H1 (cell line): ENCODE results near the gene TMEM221. TPM values are rescaled to one million over a fixed set of nuclear protein-coding genes. Genes with fewer than 3 reads are reported as not detected.

ENCODE experiments used
- CTCF ChIA-PET: fragments of 300-600 bp; sonication (Branson Sonifier 250); formaldehyde crosslinking; loops from one replicate; lab custom pipeline; 2021; ENCODE audit not compliant: partially characterized antibody; lab: Charles Lee
- POLR2A ChIA-PET: fragments of 300-600 bp; sonication (Branson Sonifier 250); formaldehyde crosslinking; loops from one replicate; lab custom pipeline; 2021; ENCODE audit warnings: inconsistent platforms; ENCODE audit not compliant: partially characterized antibody; lab: Charles Lee
- DNase-seq, 2 experiments: peaks; one replicate each; pipeline versions ENCODE4 v3.0.0 to v3.0.0-alpha.2; 2010 to 2022; ENCODE audit warnings: low spot score in 2 of 2, low read depth in 1 of 2, mixed read lengths in 1 of 2
- FAIRE-seq: peaks from 2 replicates; lab custom pipeline; 2011; peaks lifted over from hg19 to GRCh38; lab: Jason Lieb, UNC
- H2AFZ ChIP-seq: 2 replicates; pipeline ENCODE4 v1.8.1; 2012; ENCODE audit warnings: low read length, inconsistent platforms
- H2AK5ac ChIP-seq: 2 replicates; pipeline ENCODE4 v1.6.1; 2013; ENCODE audit warnings: low read depth, low read length
- H2BK120ac ChIP-seq: replicated peaks from 2 replicates; pipeline ENCODE3; 2013; ENCODE audit warnings: low read depth, low read length, inconsistent platforms
- H2BK12ac ChIP-seq: 2 replicates; pipeline ENCODE4 v1.6.1; 2013; ENCODE audit warnings: low read depth, low read length
- H2BK15ac ChIP-seq: 2 replicates; pipeline ENCODE4 v1.6.1; 2013; ENCODE audit warnings: low read length
- H2BK20ac ChIP-seq: 2 replicates; pipeline ENCODE4 v1.6.1; 2013; ENCODE audit warnings: low read length
- H2BK5ac ChIP-seq: 2 replicates; pipeline ENCODE4 v1.6.1; 2013; ENCODE audit warnings: low read depth, low read length
- H3K14ac ChIP-seq: 2 replicates; pipeline ENCODE4 v1.6.1; 2013; ENCODE audit warnings: inconsistent platforms; ENCODE audit not compliant: insufficient read length
- H3K18ac ChIP-seq: 2 replicates; pipeline ENCODE4 v1.6.1; 2013; ENCODE audit warnings: low read length; ENCODE audit errors: extremely low read depth
- H3K23ac ChIP-seq: 2 replicates; pipeline ENCODE4 v1.6.1; 2013; ENCODE audit warnings: inconsistent platforms; ENCODE audit not compliant: insufficient read length
- H3K23me2 ChIP-seq: 2 replicates; pipeline ENCODE4 v1.6.1; 2013; ENCODE audit warnings: low read depth, low read length
- H3K27ac ChIP-seq: 2 replicates; pipeline ENCODE4 v1.6.1; 2011; ENCODE audit warnings: low read depth, low read length, inconsistent platforms
- H3K27me3 ChIP-seq, 4 experiments: replicated peaks in 1 of 4; 1 replicate in 1 of 4; 2 replicates in 3 of 4; pipeline versions ENCODE4 v1.6.1 to v1.8.1; 2011 to 2013; ENCODE audit warnings: low read length in 3 of 4, mild to moderate bottlenecking in 3 of 4, inconsistent platforms in 2 of 4, mixed read lengths in 2 of 4, moderate library complexity in 1 of 4; ENCODE audit not compliant: control insufficient read depth in 3 of 4, insufficient read depth in 3 of 4; ENCODE audit errors: extremely low read depth in 1 of 4
- H3K36me3 ChIP-seq, 4 experiments: 2 replicates each; pipeline versions ENCODE4 v1.6.1 to v1.8.1; 2011 to 2013; ENCODE audit warnings: mild to moderate bottlenecking in 4 of 4, low read length in 3 of 4, moderate library complexity in 2 of 4, control low read depth in 1 of 4, inconsistent platforms in 1 of 4; ENCODE audit not compliant: insufficient read depth in 4 of 4, control insufficient read depth in 2 of 4
- H3K4ac ChIP-seq: replicated peaks from 2 replicates; pipeline ENCODE3; 2013; ENCODE audit warnings: low read length, low read depth, mixed read lengths, inconsistent platforms; ENCODE audit not compliant: insufficient read length
- H3K4me1 ChIP-seq, 4 experiments: replicated peaks in 1 of 4; 1 replicate in 1 of 4; 2 replicates in 3 of 4; pipeline versions ENCODE4 v1.6.1 to v1.8.1; 2011 to 2013; ENCODE audit warnings: low read length in 3 of 4, inconsistent platforms in 2 of 4, mixed read lengths in 1 of 4; ENCODE audit not compliant: insufficient read depth in 4 of 4, control insufficient read depth in 3 of 4
- H3K4me2 ChIP-seq, 2 experiments: 2 replicates each; pipeline versions ENCODE4 v1.6.1 to v1.8.1; 2011 to 2013; ENCODE audit warnings: low read depth in 2 of 2, low read length in 2 of 2, control low read depth in 1 of 2, inconsistent platforms in 1 of 2, mild to moderate bottlenecking in 1 of 2; ENCODE audit not compliant: insufficient read depth in 1 of 2
- H3K4me3 ChIP-seq, 4 experiments: fragments of 200-600, 300-600 bp in 1 of 4; sonication (generic), shearing (Covaris generic), sonication (Bioruptor Twin) in 1 of 4; 2 replicates each; pipeline versions ENCODE4 v1.5.1 to v1.8.1; 2011 to 2016; ENCODE audit warnings: low read length in 4 of 4, low read depth in 3 of 4, control low read depth in 2 of 4, inconsistent platforms in 2 of 4, mild to moderate bottlenecking in 2 of 4, mixed read lengths in 1 of 4, moderate library complexity in 1 of 4; ENCODE audit not compliant: insufficient read depth in 2 of 4; ENCODE audit errors: extremely low read depth in 1 of 4
- H3K56ac ChIP-seq: replicated peaks from 2 replicates; pipeline ENCODE3; 2013; ENCODE audit warnings: low read depth, mild to moderate bottlenecking, mixed read lengths, low read length, inconsistent platforms; ENCODE audit not compliant: insufficient read length
- H3K79me1 ChIP-seq: 2 replicates; pipeline ENCODE4 v1.6.1; 2013; ENCODE audit warnings: low read depth, low read length, control low read depth
- H3K79me2 ChIP-seq, 2 experiments: 2 replicates each; pipeline versions ENCODE4 v1.6.1 to v1.8.1; 2012 to 2013; ENCODE audit warnings: low read length in 2 of 2, mild to moderate bottlenecking in 2 of 2, inconsistent platforms in 1 of 2; ENCODE audit not compliant: insufficient read depth in 2 of 2, control insufficient read depth in 1 of 2
- H3K9ac ChIP-seq, 4 experiments: replicated peaks in 1 of 4; 1 replicate in 1 of 4; 2 replicates in 3 of 4; pipeline versions ENCODE4 v1.6.1 to v1.8.1; 2011 to 2013; ENCODE audit warnings: low read depth in 3 of 4, low read length in 3 of 4, control low read depth in 2 of 4, mild to moderate bottlenecking in 2 of 4, moderate library complexity in 2 of 4, inconsistent platforms in 1 of 4; ENCODE audit errors: extremely low read depth in 1 of 4
- H3K9me3 ChIP-seq, 2 experiments: 2 replicates each; pipeline versions ENCODE4 v1.6.1 to v1.8.1; 2012 to 2013; ENCODE audit warnings: mild to moderate bottlenecking in 2 of 2, moderate library complexity in 2 of 2, control low read depth in 1 of 2, inconsistent platforms in 1 of 2, low read depth in 1 of 2, low read length in 1 of 2, mixed read lengths in 1 of 2; ENCODE audit not compliant: insufficient read depth in 2 of 2
- H4K20me1 ChIP-seq, 2 experiments: replicated peaks in 1 of 2; 2 replicates each; pipeline versions ENCODE3 to v1.8.1; 2011 to 2013; ENCODE audit warnings: inconsistent platforms in 2 of 2, low read length in 2 of 2, mild to moderate bottlenecking in 1 of 2; ENCODE audit not compliant: insufficient read depth in 2 of 2, control insufficient read depth in 1 of 2
- H4K5ac ChIP-seq: 2 replicates; pipeline ENCODE4 v1.6.1; 2013; ENCODE audit warnings: low read length, low read depth, mixed read lengths, inconsistent platforms; ENCODE audit not compliant: insufficient read length
- H4K8ac ChIP-seq: 2 replicates; pipeline ENCODE4 v1.8.0; 2013; ENCODE audit warnings: mild to moderate bottlenecking, moderate library complexity, low read length, inconsistent platforms; ENCODE audit not compliant: insufficient read depth; ENCODE audit errors: extremely low read depth
- H4K91ac ChIP-seq: replicated peaks from 2 replicates; pipeline ENCODE3; 2013; ENCODE audit warnings: low read length, mixed read lengths, inconsistent platforms; ENCODE audit not compliant: insufficient read length
- CBX8 ChIP-seq: fragments of 300-800, 300-1000 bp; sonication (generic); IDR thresholded peaks from 2 replicates; pipeline ENCODE4 v1.7.1; 2016; ENCODE audit warnings: low read depth, low read length, borderline replicate concordance
- CHD1 ChIP-seq: IDR thresholded peaks from 2 replicates; pipeline ENCODE4 v1.6.1; 2012; ENCODE audit warnings: low read depth, low read length, improper control_type of control experiment
- E2F6 ChIP-seq: IDR thresholded peaks from 2 replicates; pipeline ENCODE4 v1.6.1; 2012; ENCODE audit warnings: inconsistent platforms
- HDAC6 ChIP-seq: IDR thresholded peaks from one replicate; pipeline ENCODE4 v1.7.1; 2012; ENCODE audit warnings: low read depth, mild to moderate bottlenecking, inconsistent platforms, low read length, moderate library complexity
- POU5F1 ChIP-seq: IDR thresholded peaks from 2 replicates; pipeline ENCODE4 v1.6.1; 2011; ENCODE audit warnings: low read depth, mild to moderate bottlenecking, low read length, moderate library complexity
- SP4 ChIP-seq: IDR thresholded peaks from 2 replicates; pipeline ENCODE4 v1.6.1; 2012; ENCODE audit warnings: low read length, inconsistent platforms
- SRF ChIP-seq: IDR thresholded peaks from 2 replicates; pipeline ENCODE4 v1.6.1; 2011; ENCODE audit warnings: mild to moderate bottlenecking, low read depth, low read length, moderate library complexity
- TCF12 ChIP-seq: IDR thresholded peaks from 2 replicates; pipeline ENCODE4 v1.6.1; 2011; ENCODE audit warnings: low read depth, mild to moderate bottlenecking, low read length
- TEAD4 ChIP-seq: IDR thresholded peaks from 2 replicates; pipeline ENCODE4 v1.6.1; 2012; ENCODE audit warnings: low read depth, low read length, inconsistent platforms, mixed read lengths
- USF2 ChIP-seq: IDR thresholded peaks from 2 replicates; pipeline ENCODE4 v1.6.1; 2011; ENCODE audit warnings: low read length, improper control_type of control experiment
- WGBS, 2 experiments: shearing (Covaris generic) in 1 of 2; methylation state at CpG; one replicate each; pipeline versions ENCODE4 v1.1.6 to v1.1.7; 2013 to 2015; ENCODE audit warnings: low lambda C conversion rate in 2 of 2, mixed read lengths in 2 of 2, inconsistent platforms in 1 of 2, low coverage in 1 of 2, missing lambda C conversion rate in 1 of 2; ENCODE audit not compliant: insufficient replicate concordance in 2 of 2, insufficient coverage in 1 of 2, insufficient read length in 1 of 2; ENCODE audit errors: extremely low coverage in 1 of 2, missing lambda C conversion rate in 1 of 2; 5-methylcytosine and 5-hydroxymethylcytosine counted together
- polyA plus RNA-seq, 7 experiments: library from polyadenylated mRNA; depleted of rRNA in 3 of 7; stranded (reverse) in 5 of 7; unstranded in 2 of 7; fragments of >200 nt in 5 of 7; fragments of 200-250 nt in 2 of 7; gene quantifications; 1 replicate in 5 of 7; 2 replicates in 1 of 7; 4 replicates in 1 of 7; pipeline versions ENCODE4 v1.2.1 to v1.2.3, GENCODE V29; 2011 to 2013; ENCODE audit warnings: missing spikeins in 2 of 7, mixed read lengths in 2 of 7
- total RNA-seq: library from RNA; stranded (reverse); fragmentation: NEBNext Ultra II Directional; extraction: Animal tissue kit (Norgen Biotek cat#: 25700); gene quantifications from 2 replicates; pipeline ENCODE4 v1.2.1, GENCODE V29; 2021

Gene TMEM221
- total and polyA plus RNA-seq, 2 of the 8 experiments (the other 6 are each of a cell fraction or from before 2014, with no cell fraction given) = 1.4 to 2.0 TPM

GRCh38 chr19:17496337-17496997 is 48.0 kb upstream of the TMEM221 start:
- no peak overlapping the region for H3K18ac ChIP-seq
- no peaks in the 10 kb centered on the region for H3K79me1 ChIP-seq
- no peak overlapping the region for H3K4ac ChIP-seq
- no peak overlapping the region for H4K8ac ChIP-seq
- no peak overlapping the region for H4K91ac ChIP-seq
- peak overlapping the region; percentile 10 to 62; a peak in 3 of 4 replicates for H3K4me2 ChIP-seq
- peak; percentile 84 to 95 for DNase-seq
- H3K27ac ChIP-seq = no peak overlapping the region
- H3K23ac ChIP-seq = no peak overlapping the region
- H2BK12ac ChIP-seq = no peak overlapping the region
- H2BK120ac ChIP-seq = peak overlapping the region; percentile 54
- H3K79me2 ChIP-seq = no peaks in the 10 kb centered on the region
- 46% methylated on average over 14 of the region's 14 CpGs; no CpG with 5 or more reads in 1 of the 2 experiments for WGBS, 2 experiments
- peaks cover 3% of the 10 kb centered on the region; the same call in 1 of the 2 replicates for H3K23me2 ChIP-seq
- no peak overlapping the region for H3K56ac ChIP-seq
- ChIA-PET CTCF (interaction anchor here (0.7 to 8.6 kb wide), 52 partner anchors 9 to 724 kb away, joined by 3 to 130 read pairs (median 5); partner anchors contain the start of genes PGLS, SLC27A1 and TMEM221), POLR2A (interaction anchor here (1.4 to 3.1 kb wide), 4 partner anchors 9 to 26 kb away, joined by 3 to 20 read pairs (median 4); partner anchors contain the start of genes PGLS and SLC27A1)
- peak overlapping the region in 1 of 4 experiments; percentile 54; a peak in 1 of 8 replicates for H3K4me3 ChIP-seq
- no peak overlapping the region for H3K9ac ChIP-seq
- H2AK5ac ChIP-seq = no peak overlapping the region
- peak overlapping the region; percentile 53; the same call in 1 of the 2 replicates for H2BK15ac ChIP-seq
- no peak overlapping the region for H2BK20ac ChIP-seq
- FAIRE-seq = no peak
- H2AFZ ChIP-seq = no peak overlapping the region
- no peaks in the 10 kb centered on the region for H3K27me3 ChIP-seq
- no peaks in the 10 kb centered on the region for H3K36me3 ChIP-seq
- no peak overlapping the region for H2BK5ac ChIP-seq
- H4K20me1 ChIP-seq = peaks cover 2% of the 10 kb centered on the region in 2 experiments
- H4K5ac ChIP-seq = no peak overlapping the region
- H3K4me1 ChIP-seq = peaks cover 0 to 8% (median 4%) of the 10 kb centered on the region in 4 experiments; a peak in 3 of 7 replicates
- H3K9me3 ChIP-seq = no peaks in the 10 kb centered on the region
- H3K14ac ChIP-seq = no peak overlapping the region
- TF ChIP-seq POU5F1 = no peak
- peak; percentile 90 for TF ChIP-seq TCF12
- TF ChIP-seq CBX8 = no peak
- no peak for TF ChIP-seq E2F6
- no peak; the same call in 1 of the 2 replicates for TF ChIP-seq SP4
- no peak for TF ChIP-seq USF2
- TF ChIP-seq SRF = 0 out of 2 replicates have a peak, but pooled peaks have one; percentile 23
- no peak for TF ChIP-seq CHD1
- no peak for TF ChIP-seq HDAC6
- peak; percentile 67; the same call in 1 of the 2 replicates for TF ChIP-seq TEAD4
